Spinal cord (tissue), 10 donors: ENCODE data around the gene ACP7. TPM values are rescaled to one million over a fixed set of nuclear protein-coding genes. Genes with fewer than 3 reads are reported as not detected.

Experiments
- DNase-seq, 6 donors: peaks; one replicate each; pipeline versions ENCODE4 v3.0.0 to v3.0.0-alpha.2; 2013 to 2015; ENCODE audit warnings: low spot score in 6 of 6, low read depth in 4 of 6
- H3K27ac ChIP-seq: one replicate; pipeline ENCODE4 v1.5.1; 2013; ENCODE audit warnings: low read depth, low read length, control low read depth
- H3K27me3 ChIP-seq: one replicate; pipeline ENCODE4 v1.6.1; 2013; ENCODE audit warnings: low read length; ENCODE audit not compliant: control insufficient read depth, insufficient read depth
- H3K36me3 ChIP-seq: one replicate; pipeline ENCODE4 v1.6.1; 2013; ENCODE audit warnings: low read length; ENCODE audit not compliant: control insufficient read depth, insufficient read depth
- H3K4me1 ChIP-seq: one replicate; pipeline ENCODE4 v1.6.1; 2013; ENCODE audit warnings: low read length; ENCODE audit not compliant: control insufficient read depth, insufficient read depth
- H3K4me3 ChIP-seq: one replicate; pipeline ENCODE4 v1.5.1; 2013; ENCODE audit warnings: low read depth, low read length, control low read depth
- H3K9me3 ChIP-seq: one replicate; pipeline ENCODE4 v1.6.1; 2013; ENCODE audit warnings: low read length; ENCODE audit not compliant: control insufficient read depth, insufficient read depth
- WGBS: methylation state at CpG from one replicate; pipeline ENCODE4 v1.1.5; 2013; ENCODE audit warnings: missing lambda C conversion rate; ENCODE audit not compliant: insufficient coverage; 5-methylcytosine and 5-hydroxymethylcytosine counted together
- polyA plus RNA-seq, 2 donors: library from polyadenylated mRNA; unstranded; fragments of 120-200 nt; gene quantifications; one replicate each; pipeline ENCODE4 v1.2.1, GENCODE V29; 2013; ENCODE audit not compliant: insufficient read length in 2 of 2
- total RNA-seq, 2 donors: library from RNA; depleted of rRNA in 1 of 2; stranded (reverse); fragments of 120-200 nt in 1 of 2; fragments of >200 nt in 1 of 2; gene quantifications; one replicate each; pipeline versions ENCODE4 v1.2.3 to v1.2.4, GENCODE V29; 2013 to 2014
- donor health status: healthy.

The ACP7 gene
- total and polyA plus RNA-seq, 4 donors, result 0.10 to 0.35 (median 0.27) TPM; not detected in 1

DNA sequence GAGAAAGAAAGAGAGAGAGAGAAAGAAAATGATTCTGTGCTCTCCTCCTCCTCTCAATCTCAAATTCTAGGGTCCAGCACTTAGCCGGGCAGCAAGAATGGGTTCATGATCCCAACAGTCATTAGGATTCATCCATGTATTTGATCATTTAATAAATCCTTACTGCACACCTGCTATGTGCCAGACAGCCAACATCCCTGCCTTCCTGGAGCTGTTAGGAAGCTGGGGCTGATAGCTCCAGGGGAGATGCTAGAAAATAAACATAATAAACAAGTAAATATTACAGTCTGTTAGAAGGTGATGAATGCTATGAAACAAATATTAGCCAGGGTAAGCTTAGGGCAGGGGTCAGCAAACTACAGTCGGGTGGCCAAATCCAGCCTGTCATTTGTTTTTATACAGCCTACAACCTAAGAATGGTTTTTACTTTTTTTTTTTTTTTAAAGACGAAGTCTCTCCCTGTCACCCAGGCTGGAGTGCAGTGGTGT, 9.9 kb upstream of the ACP7 start:
- Histone ChIP-seq H3K4me3 (no peak overlapping the region), H3K27ac (no peak overlapping the region), H3K9me3 (no peaks in the 10 kb centered on the region), H3K27me3 (no peaks in the 10 kb centered on the region), H3K36me3 (no peaks in the 10 kb centered on the region), H3K4me1 (no peaks in the 10 kb centered on the region)
- no CpG with 5 or more reads among the region's 3 CpGs for WGBS
- no peak for DNase-seq

DNA sequence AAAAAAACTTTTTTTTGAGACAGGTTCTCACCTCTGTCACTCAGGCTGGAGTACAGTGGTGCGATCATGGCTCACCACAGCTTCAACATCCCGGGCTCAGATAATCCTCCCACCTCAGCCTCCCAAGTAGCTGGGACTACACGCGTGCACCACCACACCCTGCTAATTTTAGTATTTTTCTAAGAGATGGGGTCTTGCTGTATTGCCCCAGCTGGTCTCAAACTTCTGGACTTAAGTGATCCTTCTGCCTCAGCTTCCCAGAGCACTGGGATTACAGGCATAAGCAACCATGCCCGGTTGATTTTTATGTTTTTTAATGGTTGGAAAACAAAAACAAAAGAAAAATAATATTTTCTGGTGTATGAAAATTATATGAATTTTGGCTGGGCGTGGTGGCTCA, 9.2 kb upstream of the ACP7 start:
- no peak for DNase-seq
- H3K4me3 ChIP-seq, result no peak overlapping the region
- H3K4me1 ChIP-seq, result no peaks in the 10 kb centered on the region
- no peaks in the 10 kb centered on the region for H3K36me3 ChIP-seq
- no peaks in the 10 kb centered on the region for H3K9me3 ChIP-seq
- 89% methylated on average over 3 of the region's 6 CpGs for WGBS
- H3K27me3 ChIP-seq, result no peaks in the 10 kb centered on the region
- H3K27ac ChIP-seq, result no peak overlapping the region

DNA sequence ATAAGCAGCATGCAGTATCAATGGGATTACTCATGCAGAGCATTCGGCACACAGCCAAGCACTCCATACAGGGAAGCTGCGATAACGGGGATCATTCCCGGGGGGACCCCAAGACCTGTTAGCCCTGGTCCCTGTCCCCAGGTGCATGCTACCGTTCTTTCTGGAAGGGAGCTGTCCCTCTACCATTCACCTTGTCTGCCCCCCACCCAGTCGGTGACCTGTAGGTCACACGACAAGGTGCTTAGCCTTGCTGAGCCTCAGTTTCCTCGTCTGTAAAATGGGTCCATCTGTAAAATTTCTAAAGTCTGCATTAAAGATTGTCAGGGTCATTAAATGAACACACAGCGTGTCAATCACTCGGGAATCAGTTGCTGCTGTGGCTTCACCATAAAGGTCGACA, 6.8 kb upstream of the ACP7 start:
- Histone ChIP-seq H3K27me3 (peaks cover 2% of the 10 kb centered on the region), H3K27ac (no peak overlapping the region), H3K4me1 (no peaks in the 10 kb centered on the region), H3K9me3 (no peaks in the 10 kb centered on the region), H3K36me3 (no peaks in the 10 kb centered on the region), H3K4me3 (no peak overlapping the region)
- 91% methylated on average over 11 of the region's 11 CpGs for WGBS
- DNase-seq, result no peak

DNA sequence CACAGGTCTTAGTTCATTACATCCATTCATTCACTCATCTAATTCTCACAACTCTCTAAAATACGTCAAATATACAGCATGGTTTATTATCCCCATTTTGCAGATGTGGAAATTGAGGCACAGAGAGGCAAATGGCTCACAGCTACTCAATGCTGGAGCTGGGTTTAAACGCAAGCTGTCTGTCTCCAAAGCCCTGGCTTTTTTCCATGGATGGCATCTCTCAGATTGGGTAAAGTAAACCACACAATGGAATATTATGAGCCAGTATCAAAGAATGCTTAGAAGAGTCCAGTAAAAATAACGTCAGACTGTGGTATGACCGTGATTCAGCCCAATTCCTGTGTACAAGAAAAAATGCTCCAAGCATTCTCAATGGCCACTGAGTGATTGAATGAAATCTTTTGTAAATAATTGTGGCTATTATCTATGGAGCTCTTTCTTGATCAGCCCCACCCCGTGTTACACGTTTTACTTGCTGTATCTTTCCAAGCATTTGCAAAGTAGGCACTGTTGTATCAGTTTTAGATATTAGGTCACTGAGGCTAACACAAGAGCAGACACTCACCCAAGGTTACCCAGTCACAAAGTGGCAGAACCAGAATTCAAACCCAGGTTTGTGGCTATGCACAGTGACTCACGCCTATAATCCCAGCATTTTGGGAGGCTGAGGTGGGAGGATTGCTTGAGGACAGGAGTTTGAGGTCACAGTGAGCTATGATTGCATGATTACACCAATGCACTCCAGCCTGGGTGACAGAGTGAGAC, 5.5 kb upstream of the ACP7 start:
- peaks cover under 1% of the 10 kb centered on the region for H3K4me1 ChIP-seq
- 76% methylated on average over 5 of the region's 7 CpGs for WGBS

DNA sequence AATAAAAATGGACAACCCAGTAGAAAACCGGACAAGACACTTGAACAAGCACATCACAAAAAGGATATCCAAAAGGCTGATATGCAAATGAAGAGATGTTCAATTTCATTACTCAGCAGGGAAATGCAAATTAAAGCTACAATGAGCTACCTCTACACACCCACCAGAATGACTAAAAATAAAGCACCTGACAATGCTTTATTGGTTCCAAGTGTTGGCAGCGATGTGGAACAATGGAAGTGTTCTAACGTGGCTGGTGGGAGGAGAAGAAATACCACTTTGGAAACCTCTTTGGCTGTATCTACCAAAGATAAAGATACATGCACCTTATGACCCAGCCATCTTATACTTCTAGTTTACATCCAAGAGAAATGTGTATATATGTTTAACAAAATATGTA, 3.7 kb upstream of the ACP7 start:
- Histone ChIP-seq H3K27me3 (peaks cover 33% of the 10 kb centered on the region), H3K27ac (no peak overlapping the region)
- no CpG with 5 or more reads among the region's 3 CpGs for WGBS

More for the DNA sequence above, 5.5 kb upstream of the ACP7 start:
- H3K4me3 ChIP-seq, result no peak overlapping the region
- H3K9me3 ChIP-seq, result no peaks in the 10 kb centered on the region
- no peak for DNase-seq
- H3K27me3 ChIP-seq, result peaks cover 15% of the 10 kb centered on the region
- H3K27ac ChIP-seq, result no peak overlapping the region
- H3K36me3 ChIP-seq, result no peaks in the 10 kb centered on the region

DNA sequence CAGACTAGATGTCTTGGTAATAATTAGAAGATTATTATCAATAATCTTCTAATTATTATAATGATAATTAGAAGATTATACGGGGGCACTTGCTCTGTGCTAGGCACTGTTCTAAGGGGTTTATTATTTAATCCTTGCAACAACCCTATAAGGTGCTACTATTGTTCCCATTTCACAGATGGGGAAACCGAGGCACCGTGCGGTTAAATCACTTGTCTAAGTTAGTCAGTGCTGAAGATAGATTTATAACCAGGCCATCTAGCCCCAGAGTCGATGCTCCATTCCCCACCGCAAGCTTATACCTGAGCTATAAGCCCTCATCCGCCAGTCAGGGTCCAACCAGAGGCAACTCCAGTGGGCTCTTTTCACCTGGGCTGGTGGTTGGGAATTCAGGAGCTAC, 2.0 kb upstream of the ACP7 start:
- Histone ChIP-seq H3K9me3 (no peaks in the 10 kb centered on the region), H3K4me3 (no peak overlapping the region), H3K4me1 (peaks cover 9% of the 10 kb centered on the region), H3K36me3 (no peaks in the 10 kb centered on the region), H3K27ac (no peak overlapping the region), H3K27me3 (peaks cover 44% of the 10 kb centered on the region)
- no peak for DNase-seq
- no CpG with 5 or more reads among the region's 7 CpGs for WGBS

More for the DNA sequence above, 3.7 kb upstream of the ACP7 start:
- peaks cover 9% of the 10 kb centered on the region for H3K4me1 ChIP-seq
- H3K36me3 ChIP-seq, result no peaks in the 10 kb centered on the region
- no peak overlapping the region for H3K4me3 ChIP-seq
- no peaks in the 10 kb centered on the region for H3K9me3 ChIP-seq
- no peak for DNase-seq

DNA sequence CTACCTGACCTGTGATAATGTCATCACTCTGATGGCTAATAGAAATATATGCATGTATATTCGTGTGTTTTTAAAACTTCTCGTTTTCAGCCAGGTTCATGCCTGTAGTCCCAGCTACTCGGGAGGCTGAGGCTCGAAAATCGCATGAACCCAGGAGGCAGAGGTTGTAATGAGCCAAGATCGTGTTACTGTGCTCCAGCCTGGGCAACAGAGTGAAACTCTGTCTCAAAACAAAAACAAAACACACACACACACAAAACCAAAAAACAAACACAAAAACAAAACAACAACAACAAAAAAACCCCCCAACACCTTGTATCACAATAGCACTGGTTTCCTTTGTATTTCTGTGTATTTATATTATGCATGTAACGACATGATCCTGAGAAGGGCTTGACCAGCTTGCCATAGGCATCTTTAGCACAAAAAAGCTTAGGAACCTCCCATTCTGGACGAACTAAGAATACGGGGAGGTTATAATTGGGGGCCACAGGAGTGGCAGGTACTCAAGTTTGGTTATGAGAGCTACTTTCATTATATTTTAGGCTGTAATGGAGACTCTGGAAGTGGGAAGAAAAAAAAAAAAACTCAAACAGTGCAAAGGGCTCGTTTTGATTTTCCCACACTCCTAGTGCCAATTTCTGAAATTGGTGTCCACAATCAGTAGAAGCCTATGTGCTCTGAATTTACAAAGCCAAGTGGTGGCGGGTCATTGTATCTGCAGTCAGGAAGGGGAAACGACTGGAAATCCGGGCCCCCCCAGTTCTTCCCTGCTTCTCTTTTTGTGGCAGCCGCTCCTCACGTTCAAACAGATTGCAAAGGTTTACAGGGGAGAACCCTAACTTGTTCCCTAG, 1.2 kb upstream of the ACP7 start:
- H3K4me1 ChIP-seq, result peaks cover 9% of the 10 kb centered on the region
- no peak overlapping the region for H3K4me3 ChIP-seq
- 25% methylated on average over 9 of the region's 15 CpGs for WGBS
- H3K36me3 ChIP-seq, result no peaks in the 10 kb centered on the region
- no peak for DNase-seq
- no peak overlapping the region for H3K27ac ChIP-seq
- no peaks in the 10 kb centered on the region for H3K9me3 ChIP-seq
- H3K27me3 ChIP-seq, result peaks cover 45% of the 10 kb centered on the region

DNA sequence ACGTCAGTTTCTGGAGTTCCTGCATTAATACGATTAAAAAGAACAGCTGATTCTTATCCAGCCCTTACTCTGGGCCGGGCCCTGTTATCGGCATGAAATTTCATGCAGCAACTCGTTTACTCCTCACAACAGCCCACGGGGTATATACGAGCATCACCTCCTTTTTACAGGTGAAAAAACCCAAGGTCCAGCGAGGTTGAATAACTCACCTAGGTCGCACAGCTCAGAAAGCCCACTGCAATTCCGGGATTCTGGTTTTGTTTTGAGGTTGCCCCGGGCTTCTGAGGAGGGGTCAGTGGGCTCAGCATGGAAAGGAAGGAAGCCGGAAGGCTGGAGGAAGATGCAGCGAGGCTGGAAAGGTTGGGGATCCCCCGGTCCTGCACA, 577 bp upstream of the ACP7 start:
- no peak overlapping the region for H3K27ac ChIP-seq
- no peak for DNase-seq
- H3K4me3 ChIP-seq, result no peak overlapping the region
- peaks cover 9% of the 10 kb centered on the region for H3K4me1 ChIP-seq
- H3K27me3 ChIP-seq, result peaks cover 46% of the 10 kb centered on the region
- no peaks in the 10 kb centered on the region for H3K36me3 ChIP-seq
- WGBS, result 4% methylated on average over 14 of the region's 14 CpGs
- no peaks in the 10 kb centered on the region for H3K9me3 ChIP-seq

DNA sequence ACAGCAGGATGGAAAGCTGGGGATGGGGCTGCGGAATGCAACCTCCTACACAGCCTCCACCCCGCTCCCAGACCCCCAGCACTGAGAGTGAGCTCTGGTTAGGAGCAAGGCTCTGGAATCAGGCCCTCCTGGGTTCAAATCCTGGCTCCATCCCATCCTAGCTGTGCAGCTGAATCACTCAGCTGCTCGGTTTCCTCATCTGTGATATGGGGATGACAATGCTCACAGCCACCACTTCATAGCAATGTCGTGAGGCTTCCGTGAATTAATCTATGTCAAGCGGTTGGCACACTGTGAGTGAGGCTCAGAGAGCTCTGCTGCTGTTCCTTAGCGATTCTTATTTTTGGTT, 538 bp downstream of the ACP7 start:
- Histone ChIP-seq H3K4me3 (no peak overlapping the region), H3K36me3 (no peaks in the 10 kb centered on the region), H3K4me1 (peaks cover 9% of the 10 kb centered on the region), H3K9me3 (no peaks in the 10 kb centered on the region), H3K27me3 (peaks cover 46% of the 10 kb centered on the region), H3K27ac (no peak overlapping the region)
- DNase-seq, result no peak
- WGBS, result 48% methylated on average over 7 of the region's 7 CpGs
